ENCODE data around the gene ADD3.

The ADD3 gene

GRCh38 chr10:110016039-110016438, 8.3 kb downstream of the ADD3 start:
- Mint-ChIP-seq H3K27me3 (ENCODE audit: low read depth, poor library complexity) (peaks cover 3% of the 10 kb centered on the region), H3K36me3 (ENCODE audit: low read depth) (peaks cover 4% of the 10 kb centered on the region), H3K27ac (peak overlapping the region; percentile 47), H3K4me1 (peaks cover 53% of the 10 kb centered on the region), H3K9me3 (no peaks in the 10 kb centered on the region), H3K4me3 (no peak overlapping the region)
- TF ChIP-seq CTCF (IDR thresholded peaks at IDR 0.05), result no peak
- DNase-seq, result no peak

- peak overlapping the region; percentile 36 for H3K27ac Mint-ChIP-seq
- no peaks in the 10 kb centered on the region for H3K9me3 Mint-ChIP-seq
- peaks cover 3% of the 10 kb centered on the region for H3K27me3 Mint-ChIP-seq (ENCODE audit: low read depth, poor library complexity)
- DNase-seq, result no peak
- no peak overlapping the region for H3K4me3 Mint-ChIP-seq
- H3K36me3 Mint-ChIP-seq (ENCODE audit: low read depth), result peaks cover 4% of the 10 kb centered on the region
- TF ChIP-seq CTCF (IDR thresholded peaks at IDR 0.05), result no peak
- peaks cover 49% of the 10 kb centered on the region for H3K4me1 Mint-ChIP-seq
Measured at GRCh38 chr10:110017052-110017451, 9.3 kb downstream of the ADD3 start.

GRCh38 chr10:110017907-110018306, 10.1 kb downstream of the ADD3 start:
- H3K27ac Mint-ChIP-seq, result no peak overlapping the region
- no peak for TF ChIP-seq CTCF (IDR thresholded peaks at IDR 0.05)
- H3K27me3 Mint-ChIP-seq (ENCODE audit: low read depth, poor library complexity), result peaks cover 3% of the 10 kb centered on the region
- peaks cover 45% of the 10 kb centered on the region for H3K4me1 Mint-ChIP-seq
- no peaks in the 10 kb centered on the region for H3K9me3 Mint-ChIP-seq
- no peak for DNase-seq
- no peak overlapping the region for H3K4me3 Mint-ChIP-seq
- peaks cover 4% of the 10 kb centered on the region for H3K36me3 Mint-ChIP-seq (ENCODE audit: low read depth)

- H3K9me3 Mint-ChIP-seq, result peaks cover 2% of the 10 kb centered on the region
Measured at GRCh38 chr10:110020265-110020664, 12.5 kb downstream of the ADD3 start.

GRCh38 chr10:110022716-110023504, 15.1 kb downstream of the ADD3 start:
- peaks cover 7% of the 10 kb centered on the region for H3K36me3 Mint-ChIP-seq (ENCODE audit: low read depth)
- DNase-seq, result no peak
- H3K4me1 Mint-ChIP-seq, result peaks cover 12% of the 10 kb centered on the region
- H3K9me3 Mint-ChIP-seq, result peaks cover 2% of the 10 kb centered on the region
- TF ChIP-seq CTCF (IDR thresholded peaks at IDR 0.05), result no peak
- H3K4me3 Mint-ChIP-seq, result no peak overlapping the region
- peak overlapping the region; percentile 9 for H3K27ac Mint-ChIP-seq
- H3K27me3 Mint-ChIP-seq (ENCODE audit: low read depth, poor library complexity), result peaks cover 3% of the 10 kb centered on the region

More at GRCh38 chr10:110020265-110020664, 12.5 kb downstream of the ADD3 start:
- no peak for TF ChIP-seq CTCF (IDR thresholded peaks at IDR 0.05)
- Mint-ChIP-seq H3K4me3 (no peak overlapping the region), H3K36me3 (ENCODE audit: low read depth) (peaks cover 3% of the 10 kb centered on the region), H3K4me1 (peaks cover 34% of the 10 kb centered on the region), H3K27me3 (ENCODE audit: low read depth, poor library complexity) (peaks cover 3% of the 10 kb centered on the region), H3K27ac (no peak overlapping the region)
- no peak for DNase-seq

Data from nephron progenitor cell (in vitro differentiated cells).